Right lobe of liver (tissue), 4 donors: ENCODE data around the gene TASOR2.

Experiments used
- CTCF ChIP-seq, 4 donors: fragments of 200-600 bp in 3 of 4; fragments of 450-650 bp in 1 of 4; IDR thresholded peaks; one replicate each; pipeline versions ENCODE4 v1.5.1 to v1.8.0; 2016 to 2022; ENCODE audit warnings: antibody characterized with exemption in 4 of 4, mild to moderate bottlenecking in 2 of 4
- POLR2A ChIP-seq: fragments of 450-650 bp; IDR thresholded peaks from one replicate; pipeline ENCODE4 v1.6.1; 2017; ENCODE audit warnings: antibody characterized with exemption, mild to moderate bottlenecking
- donor health status: DM: no; HTN: no; CAD: no.
- donor health status: DM: no; HTN: no; CAD: no.
- donor health status: DM: no; HTN: yes; CAD: no.

GRCh38 chr10:5662708-5663579 lies 21.7 kb upstream of the TASOR2 start:
- no peak for TF ChIP-seq CTCF (IDR thresholded peaks at IDR 0.05)
- no peak for TF ChIP-seq POLR2A
